ENCODE measurements around the gene B4GALT1.

DNA sequence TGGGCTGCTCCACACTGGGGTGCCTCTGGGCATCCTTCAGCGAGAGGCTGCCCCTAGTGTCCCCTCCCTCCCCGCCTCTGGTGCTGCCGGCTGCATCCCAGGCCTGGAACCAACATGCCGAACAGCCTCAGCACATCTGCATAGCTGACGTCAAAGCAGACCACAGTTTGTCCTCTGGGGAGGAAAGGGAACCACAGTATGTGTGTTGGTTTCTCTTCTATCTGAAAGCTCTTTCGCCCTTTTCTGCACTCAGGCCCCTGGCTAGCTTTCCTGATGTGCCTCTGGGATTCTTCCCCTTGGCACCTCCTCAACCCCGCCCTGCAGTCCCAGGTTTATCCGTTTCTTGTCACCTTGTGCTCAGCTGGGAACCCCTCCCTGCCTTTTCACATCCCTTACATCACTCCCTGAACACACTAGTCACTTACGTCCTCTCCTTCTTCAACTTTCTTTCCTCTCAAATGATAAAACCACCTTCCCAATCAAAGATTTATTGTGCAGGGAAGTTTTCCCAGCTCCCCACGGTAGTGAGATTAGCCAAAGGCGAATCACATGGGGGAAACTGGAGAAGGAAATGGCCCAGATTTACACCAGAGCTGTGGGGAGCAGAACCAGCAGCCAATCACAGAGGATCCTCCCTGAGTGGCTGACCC is 35.5 kb upstream of the B4GALT1 start:
- TF ChIP-seq, protein P1, sequence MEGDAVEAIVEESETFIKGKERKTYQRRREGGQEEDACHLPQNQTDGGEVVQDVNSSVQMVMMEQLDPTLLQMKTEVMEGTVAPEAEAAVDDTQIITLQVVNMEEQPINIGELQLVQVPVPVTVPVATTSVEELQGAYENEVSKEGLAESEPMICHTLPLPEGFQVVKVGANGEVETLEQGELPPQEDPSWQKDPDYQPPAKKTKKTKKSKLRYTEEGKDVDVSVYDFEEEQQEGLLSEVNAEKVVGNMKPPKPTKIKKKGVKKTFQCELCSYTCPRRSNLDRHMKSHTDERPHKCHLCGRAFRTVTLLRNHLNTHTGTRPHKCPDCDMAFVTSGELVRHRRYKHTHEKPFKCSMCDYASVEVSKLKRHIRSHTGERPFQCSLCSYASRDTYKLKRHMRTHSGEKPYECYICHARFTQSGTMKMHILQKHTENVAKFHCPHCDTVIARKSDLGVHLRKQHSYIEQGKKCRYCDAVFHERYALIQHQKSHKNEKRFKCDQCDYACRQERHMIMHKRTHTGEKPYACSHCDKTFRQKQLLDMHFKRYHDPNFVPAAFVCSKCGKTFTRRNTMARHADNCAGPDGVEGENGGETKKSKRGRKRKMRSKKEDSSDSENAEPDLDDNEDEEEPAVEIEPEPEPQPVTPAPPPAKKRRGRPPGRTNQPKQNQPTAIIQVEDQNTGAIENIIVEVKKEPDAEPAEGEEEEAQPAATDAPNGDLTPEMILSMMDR (IDR thresholded peaks at IDR 0.05; ENCODE audit: poor library complexity) = no peak
- TF ChIP-seq EZH2 (IDR thresholded peaks at IDR 0.05; ENCODE audit: borderline replicate concordance) (no peak), EZH2phosphoT487 (IDR thresholded peaks at IDR 0.05; ENCODE audit: low read depth, severe bottlenecking, unreplicated experiment) (no peak)

All from hepatocyte (in vitro differentiated cells).